NCI-H524 (cell line): ENCODE measurements around the gene GLUD2.
"Not testable (repeated sequence)": the region's sequence is repeated elsewhere in the genome, so short reads cannot be mapped to it uniquely, and the experiment has no call there.

Source experiments
- DNase-seq, 2 experiments: peaks; one replicate each; lab custom pipeline; 2025; lab: John Stamatoyannopoulos, UW

GLUD2 gene

DNA sequence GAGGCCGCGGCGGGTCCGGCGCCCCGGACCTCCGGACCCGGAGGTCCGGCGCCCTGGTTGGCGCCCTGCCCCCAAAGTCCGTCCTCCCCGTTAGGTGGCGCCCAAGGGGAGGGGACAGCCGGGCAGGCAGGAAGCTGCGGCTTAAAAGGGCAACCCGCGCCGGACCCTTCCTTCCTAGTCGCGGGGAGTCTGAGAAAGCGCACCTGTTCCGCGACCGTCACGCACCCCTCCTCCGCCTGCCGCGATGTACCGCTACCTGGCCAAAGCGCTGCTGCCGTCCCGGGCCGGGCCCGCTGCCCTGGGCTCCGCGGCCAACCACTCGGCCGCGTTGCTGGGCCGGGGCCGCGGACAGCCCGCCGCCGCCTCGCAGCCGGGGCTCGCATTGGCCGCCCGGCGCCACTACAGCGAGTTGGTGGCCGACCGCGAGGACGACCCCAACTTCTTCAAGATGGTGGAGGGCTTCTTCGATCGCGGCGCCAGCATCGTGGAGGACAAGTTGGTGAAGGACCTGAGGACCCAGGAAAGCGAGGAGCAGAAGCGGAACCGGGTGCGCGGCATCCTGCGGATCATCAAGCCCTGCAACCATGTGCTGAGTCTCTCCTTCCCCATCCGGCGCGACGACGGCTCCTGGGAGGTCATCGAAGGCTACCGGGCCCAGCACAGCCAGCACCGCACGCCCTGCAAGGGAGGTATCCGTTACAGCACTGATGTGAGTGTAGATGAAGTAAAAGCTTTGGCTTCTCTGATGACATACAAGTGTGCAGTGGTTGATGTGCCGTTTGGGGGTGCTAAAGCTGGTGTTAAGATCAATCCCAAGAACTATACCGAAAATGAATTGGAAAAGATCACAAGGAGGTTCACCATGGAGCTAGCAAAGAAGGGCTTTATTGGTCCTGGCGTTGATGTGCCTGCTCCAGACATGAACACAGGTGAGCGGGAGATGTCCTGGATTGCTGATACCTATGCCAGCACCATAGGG lies at the start of gene GLUD2:
Gene GLUD2, plus strand, starts transcription at position 170 of the 979 bp plus-strand sequence. Its CDS starts 75 bp downstream, at position 245.
- peak; percentile 5 to 45 for DNase-seq

DNA sequence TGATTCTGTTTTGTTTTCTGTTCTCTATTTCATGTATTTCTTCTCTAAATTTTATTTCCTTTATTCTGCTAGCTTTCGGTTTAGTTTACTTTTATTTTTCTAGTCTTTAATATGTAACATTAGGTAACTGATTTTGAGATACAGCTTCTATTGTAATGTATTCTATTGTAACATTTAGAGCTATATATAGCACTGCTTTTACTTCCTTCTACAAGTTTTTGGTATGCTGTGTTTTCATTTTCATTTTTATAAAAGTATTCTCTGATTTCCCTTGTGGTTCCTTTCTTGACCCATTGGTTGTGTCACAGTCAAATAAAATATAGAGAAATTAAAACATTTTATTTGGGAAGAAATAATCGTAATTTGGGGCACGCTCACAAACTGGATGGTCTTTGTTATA lies 48.0 kb upstream of the GLUD2 start:
- no peak for DNase-seq

DNA sequence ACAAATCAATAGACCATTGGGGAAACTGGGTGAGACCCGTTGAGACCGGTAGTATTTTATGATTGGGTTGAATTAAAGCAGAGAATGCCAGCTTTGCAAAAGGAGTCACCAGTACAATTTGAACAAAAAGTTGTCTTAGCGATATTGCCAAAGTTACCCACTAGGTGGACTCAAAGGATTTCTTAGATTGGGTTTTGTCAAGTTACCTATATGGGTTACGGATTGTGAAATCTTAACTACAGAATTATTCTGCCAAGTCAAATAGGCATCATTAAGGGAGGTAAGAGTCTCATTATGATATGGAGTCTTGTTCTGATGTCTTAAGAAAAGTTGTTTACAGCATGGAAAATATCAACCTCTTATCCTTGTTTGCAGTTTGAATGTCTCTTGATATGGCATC lies 46.8 kb upstream of the GLUD2 start:
- DNase-seq: peak; percentile 29 to 56

DNA sequence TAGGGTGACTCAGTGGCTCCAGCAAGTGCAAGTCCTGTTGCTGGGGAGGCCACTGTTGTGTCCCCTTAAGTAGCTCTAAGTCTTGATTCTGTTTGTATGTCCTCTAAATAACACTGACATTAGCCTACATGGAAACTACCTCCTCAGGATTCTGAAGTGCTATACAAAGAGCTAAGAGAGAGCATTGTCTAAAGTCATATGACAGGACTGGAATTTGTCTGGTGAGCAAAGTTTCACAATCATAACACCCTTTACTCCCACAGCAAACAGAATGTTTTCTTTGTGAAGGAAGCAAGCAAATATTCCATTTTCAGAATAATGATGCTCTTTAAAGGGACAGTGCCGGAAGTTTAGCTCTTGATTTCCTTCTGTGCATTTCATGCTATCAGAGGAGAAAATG lies 38.5 kb upstream of the GLUD2 start:
- no peak for DNase-seq

DNA sequence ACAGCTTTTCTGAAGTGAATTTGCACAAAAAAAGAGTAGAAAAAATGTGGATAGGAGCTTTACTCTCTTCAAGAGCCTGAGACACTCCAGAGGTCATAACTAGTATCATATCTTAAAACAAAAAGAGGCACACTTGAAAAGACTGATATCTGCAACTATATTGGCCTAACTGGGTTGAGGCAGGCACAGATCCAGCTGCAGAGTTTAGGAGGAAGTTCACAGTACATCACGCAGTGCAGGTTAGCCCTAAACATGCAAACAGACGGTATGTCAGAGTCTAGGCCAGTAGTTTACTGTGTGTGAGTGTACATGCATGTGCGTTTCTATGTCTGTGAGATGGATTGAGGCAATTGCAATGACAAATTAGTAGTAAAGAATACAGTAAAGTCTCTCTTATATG lies 37.6 kb upstream of the GLUD2 start:
- DNase-seq: no peak

DNA sequence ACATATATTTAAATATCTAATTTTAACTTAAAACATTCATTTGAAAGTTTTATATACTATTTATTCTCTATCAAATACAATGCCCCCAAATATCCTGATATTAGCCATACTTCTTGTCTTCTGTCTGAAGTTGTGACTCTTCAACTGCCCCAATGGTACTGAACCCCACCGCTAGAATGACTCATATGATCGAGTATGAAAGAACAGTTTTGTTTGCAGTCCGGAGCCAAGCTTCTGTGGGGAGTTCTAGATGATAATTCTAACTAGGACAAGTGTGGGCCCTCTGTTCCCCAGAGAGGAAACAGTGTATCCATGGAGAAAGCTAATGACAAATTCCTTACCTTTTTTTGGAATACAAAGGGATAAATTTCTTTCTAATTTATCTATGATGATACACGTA lies 37.2 kb upstream of the GLUD2 start:
- no peak for DNase-seq

DNA sequence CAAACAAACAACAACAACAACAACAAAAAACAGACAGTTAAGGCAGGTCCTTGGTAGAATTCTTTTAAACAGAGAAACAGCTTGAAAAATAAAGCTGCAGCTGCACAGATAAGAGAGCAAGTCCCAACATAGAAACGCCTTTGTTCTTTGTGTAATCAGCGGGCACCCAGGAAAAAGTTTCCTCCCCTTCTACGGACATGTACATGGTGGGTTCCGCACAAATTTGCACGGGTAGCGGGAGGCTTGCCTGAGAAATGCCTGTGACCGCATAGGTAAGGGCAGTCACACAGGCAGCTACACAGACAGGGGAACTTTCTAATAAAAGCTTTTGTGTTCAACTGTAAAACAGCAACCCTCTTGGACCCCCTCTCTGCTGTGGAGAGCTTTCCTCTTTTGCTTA lies 36.2 kb upstream of the GLUD2 start:
- no peak for DNase-seq

DNA sequence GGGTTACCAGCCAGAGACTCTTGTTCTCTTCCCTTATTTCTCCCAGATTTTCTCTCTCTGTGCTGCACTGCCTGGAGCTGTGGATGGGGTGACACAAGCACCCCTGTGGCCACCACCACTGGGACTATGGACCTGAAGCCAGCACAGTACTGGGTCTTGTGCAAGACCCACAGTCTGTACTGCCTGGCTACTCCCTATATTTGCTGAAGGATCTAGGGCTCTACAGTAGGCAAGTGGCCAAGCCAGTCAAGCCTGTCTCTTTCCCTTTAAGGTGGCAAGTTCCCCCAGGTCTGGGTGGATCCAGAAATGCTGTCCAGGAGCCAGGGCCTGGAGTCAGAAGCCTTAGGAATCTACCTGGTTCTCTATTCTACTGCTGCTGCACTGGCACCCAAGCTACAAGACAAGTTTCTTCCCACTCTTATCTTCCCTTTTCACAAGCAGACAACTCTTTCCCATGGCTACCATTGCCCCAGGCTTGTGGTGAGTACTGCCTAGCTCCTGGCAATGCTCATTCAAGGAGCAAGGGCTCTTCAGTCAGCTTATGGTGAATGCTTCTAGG lies 33.4 kb upstream of the GLUD2 start:
- DNase-seq: no peak

DNA sequence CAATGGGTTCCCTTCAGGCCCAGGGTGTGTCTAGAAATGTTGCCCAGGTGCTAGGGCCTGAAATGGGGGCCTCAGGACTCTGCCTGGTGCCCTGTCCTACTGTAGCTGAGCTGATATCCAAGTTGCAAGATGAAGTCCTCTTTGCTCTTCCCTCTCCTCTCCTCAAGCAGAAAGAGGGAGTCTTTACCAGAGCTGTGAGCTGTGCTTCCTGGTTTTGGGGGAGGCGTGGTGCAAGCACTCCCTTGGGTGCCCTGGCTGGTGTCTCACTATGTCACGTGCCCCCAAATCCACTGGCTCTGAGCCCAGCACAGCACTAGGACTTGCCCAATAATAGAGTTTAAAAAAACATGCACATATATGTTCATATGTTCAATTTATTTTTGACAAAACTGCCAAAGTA lies 32.6 kb upstream of the GLUD2 start:
- DNase-seq: no peak

DNA sequence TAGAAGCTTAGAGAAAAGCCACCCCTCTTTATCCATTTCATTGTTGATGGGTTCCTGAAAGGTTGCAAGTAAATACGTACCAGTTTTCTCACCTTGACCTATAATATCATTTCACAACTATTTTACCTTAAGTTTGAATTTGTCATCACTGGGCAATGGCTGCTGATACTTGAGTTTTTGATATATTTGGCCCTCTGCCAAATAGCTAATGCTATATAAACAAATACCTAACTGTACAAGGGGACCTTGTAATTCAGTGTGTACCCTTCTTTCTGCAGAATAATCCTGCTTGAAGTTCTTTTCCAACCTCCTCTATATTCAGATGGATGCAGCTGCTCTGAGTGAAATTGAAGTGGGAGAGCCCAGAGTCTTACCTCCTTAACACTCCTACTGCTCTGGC lies 19.0 kb upstream of the GLUD2 start:
- DNase-seq: no peak

DNA sequence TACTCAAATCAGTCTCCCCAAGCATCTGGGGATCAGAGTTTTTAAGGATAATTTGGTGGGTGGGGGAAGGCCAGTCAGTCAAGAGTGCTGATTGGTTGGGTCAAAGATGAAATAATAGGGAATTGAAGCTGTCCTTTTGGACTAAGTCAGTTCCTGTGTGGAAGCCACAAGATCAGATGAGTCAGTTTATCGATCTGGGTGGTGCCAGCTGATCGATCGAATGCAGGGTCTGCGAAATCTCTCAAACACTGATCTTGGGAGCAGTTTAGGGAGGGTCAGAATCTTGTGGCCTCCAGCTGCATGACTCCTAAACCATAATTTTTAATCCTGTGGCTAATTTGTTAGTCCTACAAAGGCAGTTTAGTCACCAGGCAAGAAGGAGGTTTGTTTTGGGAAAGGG lies 17.3 kb upstream of the GLUD2 start:
- no peak for DNase-seq

GRCh38 chrX:121032531-121032930 lies 14.9 kb upstream of the GLUD2 start:
- DNase-seq: no peak

- no peak for DNase-seq
Observed at GRCh38 chrX:121036137-121036536, 11.3 kb upstream of the GLUD2 start.

- DNase-seq: no peak
Observed at GRCh38 chrX:121036951-121037350, 10.5 kb upstream of the GLUD2 start.

GRCh38 chrX:121050781-121051180 lies 3.4 kb downstream of the GLUD2 start:
- DNase-seq: no peak

- no peak for DNase-seq
Observed at GRCh38 chrX:121052122-121052521, 4.7 kb downstream of the GLUD2 start.

- no peak for DNase-seq
Observed at GRCh38 chrX:121062289-121062688, 14.9 kb downstream of the GLUD2 start.

DNA sequence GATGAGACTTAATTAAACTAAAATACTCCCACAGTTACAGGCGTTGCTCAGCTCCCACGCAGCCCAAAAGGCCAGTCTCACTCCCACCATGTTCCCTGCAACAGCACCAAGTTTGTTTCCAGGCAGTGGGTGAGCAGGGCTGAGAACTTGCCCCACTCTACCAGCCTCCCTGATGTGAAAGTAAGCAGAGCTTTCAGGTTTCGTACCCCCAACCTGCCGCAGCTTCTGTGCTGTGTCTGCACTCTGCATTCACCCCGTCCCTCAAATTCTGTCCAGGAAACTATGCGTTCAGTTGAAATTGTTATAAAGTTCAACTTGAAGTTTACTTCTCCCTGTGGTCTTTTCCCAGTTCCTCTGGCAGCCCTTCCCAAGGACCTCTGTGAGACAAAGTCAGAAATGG lies 17.2 kb downstream of the GLUD2 start:
- no peak for DNase-seq

DNA sequence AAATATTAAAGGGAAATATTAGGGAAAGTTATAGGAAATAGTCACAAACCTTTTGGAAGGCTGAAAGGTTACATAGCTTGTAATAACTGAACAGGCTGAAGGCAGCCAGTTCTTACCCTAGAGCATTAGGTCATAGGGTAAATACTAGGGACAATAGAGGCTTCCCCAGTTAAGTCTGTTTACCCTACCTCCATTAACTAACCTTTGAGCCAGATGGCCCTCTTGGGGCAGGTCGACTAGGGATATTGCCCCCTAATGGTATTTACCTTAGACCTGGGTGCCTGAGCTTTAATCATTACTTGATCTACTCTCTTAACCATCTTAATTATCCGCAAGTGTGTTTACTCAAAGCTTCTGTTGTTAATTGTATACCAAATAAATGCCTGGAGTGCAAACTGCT lies 36.8 kb downstream of the GLUD2 start:
- DNase-seq: not testable (repeated sequence)

- no peak for DNase-seq
Observed at GRCh38 chrX:121084903-121085611, 37.6 kb downstream of the GLUD2 start.

- DNase-seq: no peak
Observed at GRCh38 chrX:121085612-121086010, 38.2 kb downstream of the GLUD2 start.

DNA sequence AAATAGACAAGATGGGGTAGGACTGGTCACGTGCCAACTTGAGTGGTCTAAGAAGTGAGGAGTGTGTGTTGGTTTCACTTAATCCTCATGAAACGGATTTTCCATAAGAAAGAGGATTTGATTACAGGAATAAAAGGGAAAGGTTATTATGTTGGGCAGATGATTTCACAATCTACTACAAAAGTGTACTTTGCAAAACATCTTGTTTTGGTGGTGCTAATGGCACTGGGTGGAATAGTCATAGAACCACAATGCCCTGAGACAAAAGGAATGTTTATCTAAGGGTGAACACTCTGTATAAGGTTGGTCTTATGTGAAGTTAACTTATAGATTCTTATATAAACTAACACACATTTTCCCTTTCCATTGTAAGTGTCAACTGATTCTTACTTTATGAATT lies 45.6 kb downstream of the GLUD2 start:
- DNase-seq: peak; percentile 46 to 72
